Adrenal gland (tissue), 12 donors: ENCODE data around the gene AURKB. TPM values are rescaled to one million over a fixed set of nuclear protein-coding genes. Genes with fewer than 3 reads are reported as not detected.
A peak's percentile ranks its signal among the peaks of the same experiment; 100 is the strongest.

Source experiments
- DNase-seq, 7 donors: peaks; one replicate each; pipeline ENCODE4 v3.0.0-alpha.2; 2019 to 2020
- H3K27ac ChIP-seq, 5 donors: fragments of 200-600 bp; sonication (generic) in 4 of 5; 1 replicate in 3 of 5; 2 replicates in 2 of 5; pipeline versions ENCODE4 v1.5.1 to v1.8.0; 2016 to 2020; ENCODE audit warnings: mild to moderate bottlenecking in 1 of 5
- H3K27me3 ChIP-seq: fragments of 200-600 bp; 2 replicates; pipeline ENCODE4 v1.8.0; 2021
- H3K36me3 ChIP-seq, 2 donors: fragments of 200-600 bp; replicated peaks in 1 of 2; 1 replicate in 1 of 2; 2 replicates in 1 of 2; pipeline versions ENCODE4 v1.5.1 to v1.8.0; 2018 to 2022
- H3K4me1 ChIP-seq, 2 donors: fragments of 200-600 bp; replicated peaks in 1 of 2; 1 replicate in 1 of 2; 2 replicates in 1 of 2; pipeline versions ENCODE4 v1.5.1 to v1.8.0; 2018 to 2021
- H3K4me3 ChIP-seq, 4 donors: fragments of 200-600 bp; sonication (generic) in 3 of 4; one replicate each; pipeline ENCODE4 v1.5.1; 2016 to 2018
- H3K9me3 ChIP-seq, 3 donors: fragments of 200-600 bp; sonication (generic) in 1 of 3; replicated peaks in 1 of 3; 1 replicate in 2 of 3; 2 replicates in 1 of 3; pipeline versions ENCODE4 v1.5.1 to v1.8.0; 2016 to 2021
- POLR2A ChIP-seq, 2 donors: fragments of 450-650 bp; IDR thresholded peaks; one replicate each; pipeline ENCODE4 v1.6.1; 2017; ENCODE audit warnings: antibody characterized with exemption in 2 of 2, mild to moderate bottlenecking in 2 of 2, moderate library complexity in 1 of 2
- WGBS, 4 donors: extraction: QIAGEN DNeasy Blood & Tissue Kit in 2 of 4; methylation state at CpG; one replicate each; pipeline versions ENCODE4 v1.1.5 to v1.1.7; 2013 to 2017; 5-methylcytosine and 5-hydroxymethylcytosine counted together
- intact Hi-C, 2 donors: fragments of 100-400 bp; cut with DNase I; formaldehyde crosslinking; loops; one replicate each; pipeline versions ENCODE4 v1.14.1 to v1.15.0; 2022 to 2023
- microRNA counts, 2 donors: library from miRNA; unstranded; fragments of <30 nt; microRNA quantifications; one replicate each; lab custom pipeline; 2016
- microRNA-seq, 3 donors: library from miRNA; unstranded; fragments of <30 nt; microRNA quantifications; one replicate each; pipeline ENCODE4, GENCODE V29; 2017 to 2020
- polyA plus RNA-seq, 3 donors: library from polyadenylated mRNA; stranded (reverse); fragments of 200-250 nt in 2 of 3; fragments of 350-450 nt in 1 of 3; fragmentation: Illumina TruSeq in 1 of 3; extraction: RNeasy Lipid Tissue Mini Kit (QIAGEN cat#74804) in 1 of 3; gene quantifications; one replicate each; pipeline ENCODE4 v1.2.3, GENCODE V29; 2013 to 2014
- total RNA-seq, 9 donors: library from RNA; depleted of rRNA in 4 of 9; stranded (reverse); fragments of >200 nt in 4 of 9; fragments of 120-200 nt in 1 of 9; fragmentation: NEBNext Ultra II Directional in 1 of 9; extraction: Animal tissue kit (Norgen Biotek cat#: 25700) in 1 of 9; gene quantifications; one replicate each; pipeline versions ENCODE4 v1.1.0 to v1.2.4, GENCODE V29; 2013 to 2023
- TF ChIP-seq, protein P1 (sequence below), 6 experiments: fragments of 450-650 bp in 4 of 6; fragments of 200-600 bp in 2 of 6; sonication (generic) in 1 of 6; IDR thresholded peaks; 1 replicate in 5 of 6; 2 replicates in 1 of 6; pipeline versions ENCODE4 v1.5.1 to v1.8.0; 2016 to 2021; ENCODE audit warnings: antibody characterized with exemption in 6 of 6, mild to moderate bottlenecking in 2 of 6, moderate library complexity in 1 of 6
- donor health status: healthy with polysubstance abuse.
- donor health status: Bipolar disorder and iron deficiency.
- donor health status: DM: yes; HTN: yes; CAD: no.
- donor health status: DM: no; HTN: no; CAD: no.
- donor health status: DM: no; HTN: no; CAD: no.
- donor health status: DM: yes; HTN: yes; CAD: no.

Gene AURKB
- total and polyA plus RNA-seq, 12 donors: 1.6 to 14.3 (median 2.2) TPM

DNA sequence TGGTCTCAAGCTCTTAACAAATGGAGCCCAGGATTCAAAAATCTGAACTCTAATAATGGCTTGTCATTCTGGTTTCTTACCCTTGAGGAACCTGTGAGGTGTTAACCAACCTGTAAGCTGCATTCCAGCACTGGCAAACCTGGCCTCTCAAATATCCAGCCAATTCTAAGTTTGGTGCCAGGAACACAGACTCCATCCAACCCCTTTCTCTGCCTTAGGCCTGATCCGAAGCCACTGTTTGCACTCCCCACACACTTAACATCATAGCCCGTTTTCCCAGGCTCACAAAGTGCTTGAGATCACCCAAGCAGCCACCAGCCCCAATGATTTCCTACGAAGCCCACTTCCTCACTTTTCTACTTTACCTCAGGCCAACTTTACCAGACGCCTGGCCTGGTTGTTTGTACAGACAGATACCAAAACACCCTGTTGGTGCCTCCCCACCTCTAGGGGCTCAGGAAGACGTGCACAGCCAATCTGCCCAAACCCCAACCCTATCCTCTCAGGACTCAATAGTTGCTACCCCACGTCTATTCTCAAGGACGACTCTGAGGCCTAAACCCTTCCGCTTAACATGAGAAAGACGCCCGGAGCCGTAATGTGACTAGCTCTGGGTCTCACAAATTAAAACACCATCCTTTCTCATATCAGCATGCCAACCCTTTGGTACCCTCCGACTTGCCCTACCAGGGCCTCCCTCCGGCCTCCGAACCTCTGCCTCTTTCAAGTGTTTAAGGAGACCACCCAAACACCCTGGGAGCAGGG lies 55.0 kb downstream of the AURKB start:
- Histone ChIP-seq H3K9me3 (no peaks in the 10 kb centered on the region), H3K27me3 (no peaks in the 10 kb centered on the region), H3K4me1 (peaks cover 26 to 34% of the 10 kb centered on the region in 2 donors), H3K4me3 (peak overlapping the region; percentile 36 to 99 (median 84)), H3K36me3 (peaks cover 0 to 17% of the 10 kb centered on the region in 2 donors), H3K27ac (peak overlapping the region; percentile 99 to 100 (median 100))
- WGBS, 4 donors: 6 to 14% (median 9%) methylated on average over 14 of the region's 14 CpGs
- DNase-seq: peak in 5 of 7 donors; percentile 33 to 73 (median 51)
- intact Hi-C loops: no loop called here
- TF ChIP-seq, protein P1, sequence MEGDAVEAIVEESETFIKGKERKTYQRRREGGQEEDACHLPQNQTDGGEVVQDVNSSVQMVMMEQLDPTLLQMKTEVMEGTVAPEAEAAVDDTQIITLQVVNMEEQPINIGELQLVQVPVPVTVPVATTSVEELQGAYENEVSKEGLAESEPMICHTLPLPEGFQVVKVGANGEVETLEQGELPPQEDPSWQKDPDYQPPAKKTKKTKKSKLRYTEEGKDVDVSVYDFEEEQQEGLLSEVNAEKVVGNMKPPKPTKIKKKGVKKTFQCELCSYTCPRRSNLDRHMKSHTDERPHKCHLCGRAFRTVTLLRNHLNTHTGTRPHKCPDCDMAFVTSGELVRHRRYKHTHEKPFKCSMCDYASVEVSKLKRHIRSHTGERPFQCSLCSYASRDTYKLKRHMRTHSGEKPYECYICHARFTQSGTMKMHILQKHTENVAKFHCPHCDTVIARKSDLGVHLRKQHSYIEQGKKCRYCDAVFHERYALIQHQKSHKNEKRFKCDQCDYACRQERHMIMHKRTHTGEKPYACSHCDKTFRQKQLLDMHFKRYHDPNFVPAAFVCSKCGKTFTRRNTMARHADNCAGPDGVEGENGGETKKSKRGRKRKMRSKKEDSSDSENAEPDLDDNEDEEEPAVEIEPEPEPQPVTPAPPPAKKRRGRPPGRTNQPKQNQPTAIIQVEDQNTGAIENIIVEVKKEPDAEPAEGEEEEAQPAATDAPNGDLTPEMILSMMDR (IDR thresholded peaks at IDR 0.05): peak in 1 of 6 experiments; percentile 18
- TF ChIP-seq POLR2A (IDR thresholded peaks at IDR 0.05): no peak

MicroRNA genes within 50 kb of the gene (microRNA counts, 767-probe panel; counts per million panel counts)
- 0 counts per million in 2 donors for microRNA hsa-miR-4521 (lab: Ali Mortazavi, UCI)

Small RNA genes lying within 50 kb of the gene (microRNA-seq; reads per million reads assigned to microRNA genes)
- 2.7 to 40.2 (median 2.8) reads per million in 3 donors for gene MIR4521

Other genes starting within 250 kb of the AURKB start
- gene GUCY2D, start 208.0 kb downstream of the AURKB start, total RNA-seq: not detected
- gene GUCY2D, start 208.0 kb downstream of the AURKB start, polyA plus RNA-seq: not detected
- 1 to 10 TPM in 8 of 9 donors, not detected in 1; 2.0 to 9.8 (median 4.6) TPM for gene ALOX15B, start 171.5 kb downstream of the AURKB start, total RNA-seq
- 1 to 10 TPM; 1.1 to 5.8 (median 2.0) TPM for gene ALOX15B, start 171.5 kb downstream of the AURKB start, polyA plus RNA-seq
- not detected for gene ALOX12B, start 122.9 kb downstream of the AURKB start, total RNA-seq
- gene ALOX12B, start 122.9 kb downstream of the AURKB start, polyA plus RNA-seq: not detected
- not detected for gene ALOXE3, start 92.1 kb downstream of the AURKB start, total RNA-seq
- not detected for gene ALOXE3, start 92.1 kb downstream of the AURKB start, polyA plus RNA-seq
- gene HES7, start 86.5 kb downstream of the AURKB start, total RNA-seq: under 1 TPM in 3 of 9 donors, not detected in 6; 0.06 to 0.34 (median 0.29) TPM
- gene HES7, start 86.5 kb downstream of the AURKB start, polyA plus RNA-seq: 1 to 10 TPM in 1 of 3 donors, under 1 TPM in 1, not detected in 1; 0.32 to 1.0 TPM
- gene PER1, start 58.2 kb downstream of the AURKB start, total RNA-seq: 100 to 1,000 TPM in 5 of 9 donors, 10 to 100 TPM in 3, 1 to 10 TPM in 1; 9.9 to 295 (median 108) TPM
- gene PER1, start 58.2 kb downstream of the AURKB start, polyA plus RNA-seq: 100 to 1,000 TPM in 2 of 3 donors, 10 to 100 TPM in 1; 12.4 to 360 (median 161) TPM
- gene VAMP2, start 47.6 kb downstream of the AURKB start, total RNA-seq: 100 to 1,000 TPM in 2 of 9 donors, 10 to 100 TPM in 7; 18.8 to 139 (median 39.1) TPM
- gene VAMP2, start 47.6 kb downstream of the AURKB start, polyA plus RNA-seq: 100 to 1,000 TPM in 1 of 3 donors, 10 to 100 TPM in 2; 65.8 to 206 (median 81.2) TPM
- 10 to 100 TPM in 8 of 9 donors, 1 to 10 TPM in 1; 6.2 to 33.6 (median 20.8) TPM for gene TMEM107, start 34.2 kb downstream of the AURKB start, total RNA-seq
- gene TMEM107, start 34.2 kb downstream of the AURKB start, polyA plus RNA-seq: 10 to 100 TPM in 2 of 3 donors, 1 to 10 TPM in 1; 8.3 to 14.0 (median 11.9) TPM
- 10 to 100 TPM; 10.5 to 29.7 (median 14.7) TPM for gene BORCS6, start 20.4 kb downstream of the AURKB start, total RNA-seq
- 1 to 10 TPM; 3.3 to 5.3 (median 5.0) TPM for gene BORCS6, start 20.4 kb downstream of the AURKB start, polyA plus RNA-seq
- gene CTC1, start 37.5 kb upstream of the AURKB start, total RNA-seq: 10 to 100 TPM in 8 of 9 donors, 1 to 10 TPM in 1; 4.1 to 46.2 (median 21.9) TPM
- 10 to 100 TPM; 17.6 to 48.6 (median 18.7) TPM for gene CTC1, start 37.5 kb upstream of the AURKB start, polyA plus RNA-seq
- 10 to 100 TPM in 8 of 9 donors, 1 to 10 TPM in 1; 9.7 to 53.6 (median 23.8) TPM for gene PFAS, start 38.7 kb upstream of the AURKB start, total RNA-seq
- gene PFAS, start 38.7 kb upstream of the AURKB start, polyA plus RNA-seq: 10 to 100 TPM; 15.6 to 28.6 (median 18.0) TPM
- gene RANGRF, start 78.1 kb upstream of the AURKB start, total RNA-seq: 10 to 100 TPM; 18.8 to 30.2 (median 25.1) TPM
- 10 to 100 TPM; 24.5 to 46.9 (median 41.4) TPM for gene RANGRF, start 78.1 kb upstream of the AURKB start, polyA plus RNA-seq
- gene SLC25A35, start 84.8 kb upstream of the AURKB start, total RNA-seq: 10 to 100 TPM in 1 of 9 donors, 1 to 10 TPM in 8; 1.6 to 12.6 (median 3.4) TPM
- gene SLC25A35, start 84.8 kb upstream of the AURKB start, polyA plus RNA-seq: 10 to 100 TPM in 2 of 3 donors, 1 to 10 TPM in 1; 7.4 to 22.8 (median 12.2) TPM
- 10 to 100 TPM in 4 of 9 donors, 1 to 10 TPM in 5; 1.8 to 14.4 (median 8.5) TPM for gene ARHGEF15, start 99.7 kb upstream of the AURKB start, total RNA-seq
- 10 to 100 TPM in 2 of 3 donors, 1 to 10 TPM in 1; 4.8 to 68.0 (median 15.9) TPM for gene ARHGEF15, start 99.7 kb upstream of the AURKB start, polyA plus RNA-seq
- not detected for gene ODF4, start 129.3 kb upstream of the AURKB start, total RNA-seq
- not detected for gene ODF4, start 129.3 kb upstream of the AURKB start, polyA plus RNA-seq
- gene RPL26, start 172.6 kb upstream of the AURKB start, total RNA-seq: 1,000 to 10,000 TPM; 1,250 to 3,973 (median 2,001) TPM
- 1,000 to 10,000 TPM; 1,826 to 2,993 (median 1,941) TPM for gene RPL26, start 172.6 kb upstream of the AURKB start, polyA plus RNA-seq
- not detected for gene RNF222, start 187.3 kb upstream of the AURKB start, total RNA-seq
- gene RNF222, start 187.3 kb upstream of the AURKB start, polyA plus RNA-seq: not detected
- 100 to 1,000 TPM in 1 of 9 donors, 10 to 100 TPM in 8; 21.9 to 265 (median 47.4) TPM for gene NDEL1, start 225.3 kb upstream of the AURKB start, total RNA-seq
- gene NDEL1, start 225.3 kb upstream of the AURKB start, polyA plus RNA-seq: 100 to 1,000 TPM in 1 of 3 donors, 10 to 100 TPM in 2; 27.0 to 108 (median 29.4) TPM